CD4-positive, alpha-beta T cell treated with Interleukin-12 subunit alpha and Interleukin-12 subunit beta, for 1 hour (primary cell): ENCODE results near the gene CRHR2.

Source experiments
- DNase-seq: peaks from one replicate; pipeline ENCODE4 v3.0.0-alpha.2; 2020

The CRHR2 gene

GRCh38 chr7:30674876-30675275 is 7.4 kb downstream of the CRHR2 start:
- no peak for DNase-seq

GRCh38 chr7:30674420-30674819 is 7.8 kb downstream of the CRHR2 start:
- DNase-seq, result no peak

GRCh38 chr7:30671793-30672465 is 10.3 kb downstream of the CRHR2 start:
- DNase-seq, result no peak

- no peak for DNase-seq
Measured at GRCh38 chr7:30668102-30668501, 14.2 kb downstream of the CRHR2 start.

GRCh38 chr7:30667172-30667571 is 15.1 kb downstream of the CRHR2 start:
- no peak for DNase-seq

- no peak for DNase-seq
Measured at GRCh38 chr7:30665449-30665848, 16.8 kb downstream of the CRHR2 start.

GRCh38 chr7:30665043-30665442 is 17.2 kb downstream of the CRHR2 start:
- no peak for DNase-seq

GRCh38 chr7:30664184-30664885 is 17.9 kb downstream of the CRHR2 start:
- DNase-seq, result no peak

- DNase-seq, result no peak
Measured at GRCh38 chr7:30663414-30663813, 18.8 kb downstream of the CRHR2 start.

GRCh38 chr7:30662431-30662939 is 19.8 kb downstream of the CRHR2 start:
- DNase-seq, result no peak

GRCh38 chr7:30661926-30662325 is 20.3 kb downstream of the CRHR2 start:
- DNase-seq, result no peak

GRCh38 chr7:30660331-30661255 is 21.7 kb downstream of the CRHR2 start:
- no peak for DNase-seq

GRCh38 chr7:30659312-30659711 is 22.9 kb downstream of the CRHR2 start:
- no peak for DNase-seq

GRCh38 chr7:30658479-30659074 is 23.7 kb downstream of the CRHR2 start:
- no peak for DNase-seq

- no peak for DNase-seq
Measured at GRCh38 chr7:30657131-30657530, 25.1 kb downstream of the CRHR2 start.

GRCh38 chr7:30656006-30656957 is 26.0 kb downstream of the CRHR2 start:
- DNase-seq, result no peak

GRCh38 chr7:30655096-30655970 is 26.9 kb downstream of the CRHR2 start:
- DNase-seq, result no peak

- DNase-seq, result no peak
Measured at GRCh38 chr7:30654296-30655090, 27.8 kb downstream of the CRHR2 start.

GRCh38 chr7:30652698-30653641 is 29.3 kb downstream of the CRHR2 start:
- DNase-seq, result no peak
